Activated naive CD8-positive, alpha-beta T cell treated with anti-CD3 and anti-CD28 coated beads, Interleukin-2, amount 10 ng/mL, durations not matched to agents 7 days and 5 days (primary cell): Measurements from ENCODE around the gene ASB8. TPM values are rescaled to one million over a fixed set of nuclear protein-coding genes. Genes with fewer than 3 reads are reported as not detected.

ENCODE experiments used
- ATAC-seq: fragments of 150-1000 bp; cut with Tn5 transposase; one replicate; pipeline ENCODE4 v1.10.0; 2021; ENCODE audit warnings: low read depth, moderate library complexity
- POLR2A ChIA-PET: fragments of 350-600 bp; sonication (Branson Sonifier 250); formaldehyde crosslinking; loops from one replicate; lab custom pipeline; 2021; ENCODE audit warnings: antibody characterized with exemption; lab: Charles Lee
- DNase-seq: peaks from one replicate; pipeline ENCODE4 v3.0.0; 2021
- H3K27ac Mint-ChIP-seq: one replicate; pipeline ENCODE4 v1.8.0; 2022; ENCODE audit warnings: mild to moderate bottlenecking, mixed read lengths
- H3K27me3 Mint-ChIP-seq: one replicate; pipeline ENCODE4 v1.8.0; 2022; ENCODE audit warnings: mild to moderate bottlenecking, moderate library complexity, mixed read lengths
- H3K36me3 Mint-ChIP-seq: one replicate; pipeline ENCODE4 v1.8.0; 2021; ENCODE audit warnings: mild to moderate bottlenecking, mixed read lengths
- H3K4me1 Mint-ChIP-seq: one replicate; pipeline ENCODE4 v1.8.0; 2021; ENCODE audit warnings: mixed read lengths
- H3K4me3 Mint-ChIP-seq: one replicate; pipeline ENCODE4 v1.8.0; 2022; ENCODE audit warnings: mild to moderate bottlenecking, moderate library complexity, mixed read lengths
- H3K9me3 Mint-ChIP-seq: one replicate; pipeline ENCODE4 v1.8.0; 2021; ENCODE audit warnings: mixed read lengths
- total RNA-seq, 2 experiments: library from RNA; stranded (reverse); gene quantifications; one replicate each; pipeline ENCODE4 v1.2.3, GENCODE V29; 2021

The ASB8 gene
- total RNA-seq, 2 experiments from 2014 or later = 47.6 to 53.9 TPM

- ATAC-seq (no peak), DNase-seq (no peak)
- Mint-ChIP-seq H3K27me3 (peaks cover 28% of the 10 kb centered on the region), H3K4me1 (peaks cover 12% of the 10 kb centered on the region), H3K9me3 (no peaks in the 10 kb centered on the region), H3K36me3 (no peaks in the 10 kb centered on the region), H3K4me3 (no peak overlapping the region), H3K27ac (no peak overlapping the region)
- POLR2A ChIA-PET = no interaction called here
Measured at GRCh38 chr12:48192861-48193260, 35.5 kb upstream of the ASB8 start.

- POLR2A ChIA-PET = no interaction called here
- H3K9me3 Mint-ChIP-seq = no peaks in the 10 kb centered on the region
- H3K4me3 Mint-ChIP-seq = no peak overlapping the region
- no peaks in the 10 kb centered on the region for H3K36me3 Mint-ChIP-seq
- DNase-seq (no peak), ATAC-seq (no peak)
- peaks cover 10% of the 10 kb centered on the region for H3K4me1 Mint-ChIP-seq
- peaks cover 33% of the 10 kb centered on the region for H3K27me3 Mint-ChIP-seq
- H3K27ac Mint-ChIP-seq = no peak overlapping the region
Measured at GRCh38 chr12:48191096-48191495, 33.8 kb upstream of the ASB8 start.

- DNase-seq (peak; percentile 53), ATAC-seq (peak; percentile 59)
- Mint-ChIP-seq H3K36me3 (no peaks in the 10 kb centered on the region), H3K27me3 (peaks cover 46% of the 10 kb centered on the region), H3K27ac (no peak overlapping the region), H3K4me3 (no peak overlapping the region), H3K4me1 (peaks cover 13% of the 10 kb centered on the region), H3K9me3 (no peaks in the 10 kb centered on the region)
- POLR2A ChIA-PET = no interaction called here
Measured at GRCh38 chr12:48189331-48190125, 32.2 kb upstream of the ASB8 start.

GRCh38 chr12:48187916-48188695 is 30.8 kb upstream of the ASB8 start:
- no peak overlapping the region for H3K27ac Mint-ChIP-seq
- H3K9me3 Mint-ChIP-seq = no peaks in the 10 kb centered on the region
- POLR2A ChIA-PET = interaction anchor here (0.9 kb wide), 1 partner anchor 10 kb away, joined by 3 read pairs; no protein-coding TSS in a partner anchor
- no peak overlapping the region for H3K4me3 Mint-ChIP-seq
- no peak for ATAC-seq
- H3K36me3 Mint-ChIP-seq = no peaks in the 10 kb centered on the region
- DNase-seq = no peak
- H3K4me1 Mint-ChIP-seq = peaks cover 12% of the 10 kb centered on the region
- H3K27me3 Mint-ChIP-seq = peaks cover 41% of the 10 kb centered on the region

GRCh38 chr12:48185181-48185919 is 28.0 kb upstream of the ASB8 start:
- peaks cover 15% of the 10 kb centered on the region for H3K4me1 Mint-ChIP-seq
- POLR2A ChIA-PET = interaction anchor here (0.5 kb wide), 1 partner anchor 11 kb away, joined by 5 read pairs; no protein-coding TSS in a partner anchor
- ATAC-seq (no peak), DNase-seq (no peak)
- no peak overlapping the region for H3K27ac Mint-ChIP-seq
- H3K36me3 Mint-ChIP-seq = no peaks in the 10 kb centered on the region
- H3K4me3 Mint-ChIP-seq = no peak overlapping the region
- H3K9me3 Mint-ChIP-seq = no peaks in the 10 kb centered on the region
- peaks cover 49% of the 10 kb centered on the region for H3K27me3 Mint-ChIP-seq

- POLR2A ChIA-PET = no interaction called here
- no peak overlapping the region for H3K27ac Mint-ChIP-seq
Measured at GRCh38 chr12:48184549-48184922, 27.2 kb upstream of the ASB8 start.

GRCh38 chr12:48183876-48184548 is 26.7 kb upstream of the ASB8 start:
- POLR2A ChIA-PET = interaction anchor here (1.0 to 1.7 kb wide), 3 partner anchors 13 to 27 kb away, joined by 3 to 10 read pairs (median 5); partner anchors contain the start of gene ASB8
- Mint-ChIP-seq H3K4me1 (peaks cover 15% of the 10 kb centered on the region), H3K27ac (no peak overlapping the region), H3K27me3 (peaks cover 47% of the 10 kb centered on the region), H3K4me3 (peak overlapping the region; percentile 64), H3K36me3 (no peaks in the 10 kb centered on the region), H3K9me3 (no peaks in the 10 kb centered on the region)
- ATAC-seq = peak; percentile 5
- no peak for DNase-seq

More at GRCh38 chr12:48184549-48184922, 27.2 kb upstream of the ASB8 start:
- ATAC-seq (no peak), DNase-seq (no peak)
- Mint-ChIP-seq H3K27me3 (peaks cover 47% of the 10 kb centered on the region), H3K4me1 (peaks cover 15% of the 10 kb centered on the region), H3K36me3 (no peaks in the 10 kb centered on the region), H3K4me3 (peak overlapping the region; percentile 11), H3K9me3 (no peaks in the 10 kb centered on the region)

GRCh38 chr12:48183091-48183875 is 26.0 kb upstream of the ASB8 start, which contains the start of gene CCDC184:
TSS of gene CCDC184 (plus strand) at chr12:48183644. CDS start at chr12:48184123, 479 bp downstream.
- H3K4me1 Mint-ChIP-seq = peaks cover 15% of the 10 kb centered on the region
- no peaks in the 10 kb centered on the region for H3K9me3 Mint-ChIP-seq
- DNase-seq (peak; percentile 76), ATAC-seq (peak; percentile 70)
- POLR2A ChIA-PET = interaction anchor here (1.0 to 1.7 kb wide), 3 partner anchors 14 to 26 kb away, joined by 3 to 10 read pairs (median 5); partner anchors contain the start of gene ASB8
- peak within 1 kb of the TSS; percentile 39 for H3K27ac Mint-ChIP-seq
- peaks cover 49% of the 10 kb centered on the region for H3K27me3 Mint-ChIP-seq
- H3K36me3 Mint-ChIP-seq = no peaks in the 10 kb centered on the region
- H3K4me3 Mint-ChIP-seq = peak within 1 kb of the TSS; percentile 93

GRCh38 chr12:48182631-48183030 is 25.3 kb upstream of the ASB8 start:
- peaks cover 49% of the 10 kb centered on the region for H3K27me3 Mint-ChIP-seq
- ATAC-seq (no peak), DNase-seq (no peak)
- peak overlapping the region; percentile 93 for H3K4me3 Mint-ChIP-seq
- H3K9me3 Mint-ChIP-seq = no peaks in the 10 kb centered on the region
- no peaks in the 10 kb centered on the region for H3K36me3 Mint-ChIP-seq
- no peak overlapping the region for H3K27ac Mint-ChIP-seq
- H3K4me1 Mint-ChIP-seq = peaks cover 15% of the 10 kb centered on the region
- POLR2A ChIA-PET = interaction anchor here (1.0 to 1.7 kb wide), 2 partner anchors 16 to 25 kb away, joined by 3 to 10 read pairs; partner anchors contain the start of gene ASB8

- POLR2A ChIA-PET = no interaction called here
Measured at GRCh38 chr12:48180857-48181495, 23.7 kb upstream of the ASB8 start.

GRCh38 chr12:48180424-48180823 is 23.1 kb upstream of the ASB8 start:
- ATAC-seq (no peak), DNase-seq (no peak)
- Mint-ChIP-seq H3K27me3 (peaks cover 44% of the 10 kb centered on the region), H3K36me3 (no peaks in the 10 kb centered on the region), H3K4me3 (no peak overlapping the region), H3K4me1 (peaks cover 20% of the 10 kb centered on the region), H3K9me3 (no peaks in the 10 kb centered on the region), H3K27ac (no peak overlapping the region)
- POLR2A ChIA-PET = no interaction called here

More at GRCh38 chr12:48180857-48181495, 23.7 kb upstream of the ASB8 start:
- Mint-ChIP-seq H3K4me3 (no peak overlapping the region), H3K4me1 (peaks cover 15% of the 10 kb centered on the region), H3K27ac (no peak overlapping the region), H3K27me3 (peaks cover 49% of the 10 kb centered on the region), H3K9me3 (no peaks in the 10 kb centered on the region), H3K36me3 (no peaks in the 10 kb centered on the region)
- ATAC-seq (no peak), DNase-seq (no peak)
